ENCODE results near the gene OR2AE1.
"Not testable (repeated sequence)": the region's sequence is repeated elsewhere in the genome, so short reads cannot be mapped to it uniquely, and the experiment has no call there.

OR2AE1 gene

GRCh38 chr7:99901581-99901980 lies 24.7 kb upstream of the OR2AE1 start:
- H3K27ac ChIP-seq, result no peak overlapping the region
- TF ChIP-seq CTCF (conservative IDR thresholded peaks at IDR 0.05), result no peak

- no peak for TF ChIP-seq CTCF (conservative IDR thresholded peaks at IDR 0.05)
- H3K27ac ChIP-seq, result no peak overlapping the region
These were observed 23.1 kb upstream of the OR2AE1 start for GRCh38 chr7:99899830-99900519.

- no peak for TF ChIP-seq CTCF (conservative IDR thresholded peaks at IDR 0.05)
- no peak overlapping the region for H3K27ac ChIP-seq
These were observed 22.0 kb upstream of the OR2AE1 start for GRCh38 chr7:99898836-99899235.

GRCh38 chr7:99898023-99898357 lies 21.2 kb upstream of the OR2AE1 start:
- H3K27ac ChIP-seq, result no peak overlapping the region
- no peak for TF ChIP-seq CTCF (conservative IDR thresholded peaks at IDR 0.05)

GRCh38 chr7:99897322-99898022 lies 20.6 kb upstream of the OR2AE1 start:
- TF ChIP-seq CTCF (conservative IDR thresholded peaks at IDR 0.05), result no peak

GRCh38 chr7:99894738-99895137 lies 17.9 kb upstream of the OR2AE1 start:
- TF ChIP-seq CTCF (conservative IDR thresholded peaks at IDR 0.05), result no peak
- no peak overlapping the region for H3K27ac ChIP-seq

More at GRCh38 chr7:99897322-99898022, 20.6 kb upstream of the OR2AE1 start:
- no peak overlapping the region for H3K27ac ChIP-seq

- H3K27ac ChIP-seq, result no peak overlapping the region
- TF ChIP-seq CTCF (conservative IDR thresholded peaks at IDR 0.05), result no peak
These were observed 16.4 kb upstream of the OR2AE1 start for GRCh38 chr7:99893280-99893679.

- H3K27ac ChIP-seq, result not testable (repeated sequence)
These were observed 13.5 kb upstream of the OR2AE1 start for GRCh38 chr7:99890348-99890747.

GRCh38 chr7:99888366-99888765 lies 11.5 kb upstream of the OR2AE1 start:
- not testable (repeated sequence) for H3K27ac ChIP-seq
